ENCODE results near the gene LHX1. TPM values are rescaled to one million over a fixed set of nuclear protein-coding genes. Genes with fewer than 3 reads are reported as not detected.

LHX1 gene
- total and polyA plus RNA-seq, 10 of the 15 experiments (the other 5 are each of a cell fraction or from before 2014, with no cell fraction given): not detected

- no peaks in the 10 kb centered on the region for H4K20me1 ChIP-seq (ENCODE audit: control insufficient read depth, insufficient read depth)
- no peak for DNase-seq (ENCODE audit: low read depth, low spot score)
- no peaks in the 10 kb centered on the region for H3K36me3 ChIP-seq (ENCODE audit: control insufficient read depth in 2 of 2, insufficient read depth in 2 of 2, low read length in 1 of 2)
- H3K4me2 ChIP-seq (ENCODE audit: control insufficient read depth, insufficient read depth): no peak overlapping the region
- H3K4me3 ChIP-seq: no peak overlapping the region
- H3K9me3 ChIP-seq (replicated peaks; ENCODE audit: control insufficient read depth, insufficient read depth, low read length): no peaks in the 10 kb centered on the region
- POLR2A ChIA-PET: no interaction called here
- no TSS peak for BruUV-seq (replicated peaks)
- H3K27ac ChIP-seq (ENCODE audit: control insufficient read depth, insufficient read depth): no peak overlapping the region
- H2AFZ ChIP-seq (ENCODE audit: control insufficient read depth, low read depth, low read length): no peak overlapping the region
- peaks cover 0 to 3% of the 10 kb centered on the region in 2 experiments; a peak in 1 of 4 replicates for H3K27me3 ChIP-seq (replicated peaks in 1 of 2; ENCODE audit: control insufficient read depth in 2 of 2, insufficient read depth in 2 of 2, low read length in 1 of 2)
- no peak for ATAC-seq
- no peak for FAIRE-seq
- in situ Hi-C loops (cut with MboI): no loop called here
- intact Hi-C loops (cut with micrococcal nuclease; ENCODE audit: unreplicated experiment): no loop called here
- 31% methylated on average over 3 of the region's 3 CpGs for WGBS (ENCODE audit: insufficient coverage, insufficient replicate concordance, low lambda C conversion rate, missing lambda C conversion rate)
- H3K4me1 ChIP-seq (ENCODE audit: control insufficient read depth, insufficient read depth, low read length): no peaks in the 10 kb centered on the region
- H3K9ac ChIP-seq (ENCODE audit: control insufficient read depth, insufficient read depth, low read length): no peak overlapping the region
- CTCF ChIA-PET: no interaction called here
- SMC1A ChIA-PET (ENCODE audit: uncharacterized antibody, unreplicated experiment): no interaction called here
- RAD21 ChIA-PET (ENCODE audit: unreplicated experiment): no interaction called here
- no peaks in the 10 kb centered on the region for H3K79me2 ChIP-seq (ENCODE audit: control insufficient read depth, insufficient read depth, low read length)
- TF ChIP-seq ESRRA (IDR thresholded peaks at IDR 0.05; ENCODE audit: low read length) (no peak), PAX5 (IDR thresholded peaks at IDR 0.05; ENCODE audit: borderline replicate concordance, low read depth, low read length) (no peak), ETV6 (conservative IDR thresholded peaks at IDR 0.05 in 1 of 2, IDR thresholded peaks at IDR 0.05 in 1 of 2; ENCODE audit: borderline replicate concordance in 1 of 2, low read depth in 1 of 2) (no peak), NBN (IDR thresholded peaks at IDR 0.05) (no peak), JUND (IDR thresholded peaks at IDR 0.05; ENCODE audit: low read depth, low read length) (no peak), RUNX3 (IDR thresholded peaks at IDR 0.05; ENCODE audit: low read length) (no peak), STAT3 (IDR thresholded peaks at IDR 0.05; ENCODE audit: low read depth, low read length) (no peak), HDAC6 (IDR thresholded peaks at IDR 0.05; ENCODE audit: unreplicated experiment) (no peak), SUPT20H (IDR thresholded peaks at IDR 0.05; ENCODE audit: borderline replicate concordance, control insufficient read depth, low read depth, low read length) (no peak), SREBF2 (IDR thresholded peaks at IDR 0.05; ENCODE audit: low read length) (no peak)
- TF ChIP-seq, protein P1, sequence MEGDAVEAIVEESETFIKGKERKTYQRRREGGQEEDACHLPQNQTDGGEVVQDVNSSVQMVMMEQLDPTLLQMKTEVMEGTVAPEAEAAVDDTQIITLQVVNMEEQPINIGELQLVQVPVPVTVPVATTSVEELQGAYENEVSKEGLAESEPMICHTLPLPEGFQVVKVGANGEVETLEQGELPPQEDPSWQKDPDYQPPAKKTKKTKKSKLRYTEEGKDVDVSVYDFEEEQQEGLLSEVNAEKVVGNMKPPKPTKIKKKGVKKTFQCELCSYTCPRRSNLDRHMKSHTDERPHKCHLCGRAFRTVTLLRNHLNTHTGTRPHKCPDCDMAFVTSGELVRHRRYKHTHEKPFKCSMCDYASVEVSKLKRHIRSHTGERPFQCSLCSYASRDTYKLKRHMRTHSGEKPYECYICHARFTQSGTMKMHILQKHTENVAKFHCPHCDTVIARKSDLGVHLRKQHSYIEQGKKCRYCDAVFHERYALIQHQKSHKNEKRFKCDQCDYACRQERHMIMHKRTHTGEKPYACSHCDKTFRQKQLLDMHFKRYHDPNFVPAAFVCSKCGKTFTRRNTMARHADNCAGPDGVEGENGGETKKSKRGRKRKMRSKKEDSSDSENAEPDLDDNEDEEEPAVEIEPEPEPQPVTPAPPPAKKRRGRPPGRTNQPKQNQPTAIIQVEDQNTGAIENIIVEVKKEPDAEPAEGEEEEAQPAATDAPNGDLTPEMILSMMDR (IDR thresholded peaks at IDR 0.05 in 2 of 3, conservative IDR thresholded peaks at IDR 0.05 in 1 of 3; ENCODE audit: control insufficient read depth in 2 of 3, extremely low read depth in 1 of 3, insufficient read depth in 1 of 3, low read depth in 3 of 3, low read length in 3 of 3): no peak
- TF ChIP-seq, protein P2, sequence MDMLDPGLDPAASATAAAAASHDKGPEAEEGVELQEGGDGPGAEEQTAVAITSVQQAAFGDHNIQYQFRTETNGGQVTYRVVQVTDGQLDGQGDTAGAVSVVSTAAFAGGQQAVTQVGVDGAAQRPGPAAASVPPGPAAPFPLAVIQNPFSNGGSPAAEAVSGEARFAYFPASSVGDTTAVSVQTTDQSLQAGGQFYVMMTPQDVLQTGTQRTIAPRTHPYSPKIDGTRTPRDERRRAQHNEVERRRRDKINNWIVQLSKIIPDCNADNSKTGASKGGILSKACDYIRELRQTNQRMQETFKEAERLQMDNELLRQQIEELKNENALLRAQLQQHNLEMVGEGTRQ (IDR thresholded peaks at IDR 0.05; ENCODE audit: borderline replicate concordance, low read depth, low read length): no peak
- TF ChIP-seq, protein P3, sequence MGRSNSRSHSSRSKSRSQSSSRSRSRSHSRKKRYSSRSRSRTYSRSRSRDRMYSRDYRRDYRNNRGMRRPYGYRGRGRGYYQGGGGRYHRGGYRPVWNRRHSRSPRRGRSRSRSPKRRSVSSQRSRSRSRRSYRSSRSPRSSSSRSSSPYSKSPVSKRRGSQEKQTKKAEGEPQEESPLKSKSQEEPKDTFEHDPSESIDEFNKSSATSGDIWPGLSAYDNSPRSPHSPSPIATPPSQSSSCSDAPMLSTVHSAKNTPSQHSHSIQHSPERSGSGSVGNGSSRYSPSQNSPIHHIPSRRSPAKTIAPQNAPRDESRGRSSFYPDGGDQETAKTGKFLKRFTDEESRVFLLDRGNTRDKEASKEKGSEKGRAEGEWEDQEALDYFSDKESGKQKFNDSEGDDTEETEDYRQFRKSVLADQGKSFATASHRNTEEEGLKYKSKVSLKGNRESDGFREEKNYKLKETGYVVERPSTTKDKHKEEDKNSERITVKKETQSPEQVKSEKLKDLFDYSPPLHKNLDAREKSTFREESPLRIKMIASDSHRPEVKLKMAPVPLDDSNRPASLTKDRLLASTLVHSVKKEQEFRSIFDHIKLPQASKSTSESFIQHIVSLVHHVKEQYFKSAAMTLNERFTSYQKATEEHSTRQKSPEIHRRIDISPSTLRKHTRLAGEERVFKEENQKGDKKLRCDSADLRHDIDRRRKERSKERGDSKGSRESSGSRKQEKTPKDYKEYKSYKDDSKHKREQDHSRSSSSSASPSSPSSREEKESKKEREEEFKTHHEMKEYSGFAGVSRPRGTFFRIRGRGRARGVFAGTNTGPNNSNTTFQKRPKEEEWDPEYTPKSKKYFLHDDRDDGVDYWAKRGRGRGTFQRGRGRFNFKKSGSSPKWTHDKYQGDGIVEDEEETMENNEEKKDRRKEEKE (IDR thresholded peaks at IDR 0.05): no peak
- TF ChIP-seq, protein P4, sequence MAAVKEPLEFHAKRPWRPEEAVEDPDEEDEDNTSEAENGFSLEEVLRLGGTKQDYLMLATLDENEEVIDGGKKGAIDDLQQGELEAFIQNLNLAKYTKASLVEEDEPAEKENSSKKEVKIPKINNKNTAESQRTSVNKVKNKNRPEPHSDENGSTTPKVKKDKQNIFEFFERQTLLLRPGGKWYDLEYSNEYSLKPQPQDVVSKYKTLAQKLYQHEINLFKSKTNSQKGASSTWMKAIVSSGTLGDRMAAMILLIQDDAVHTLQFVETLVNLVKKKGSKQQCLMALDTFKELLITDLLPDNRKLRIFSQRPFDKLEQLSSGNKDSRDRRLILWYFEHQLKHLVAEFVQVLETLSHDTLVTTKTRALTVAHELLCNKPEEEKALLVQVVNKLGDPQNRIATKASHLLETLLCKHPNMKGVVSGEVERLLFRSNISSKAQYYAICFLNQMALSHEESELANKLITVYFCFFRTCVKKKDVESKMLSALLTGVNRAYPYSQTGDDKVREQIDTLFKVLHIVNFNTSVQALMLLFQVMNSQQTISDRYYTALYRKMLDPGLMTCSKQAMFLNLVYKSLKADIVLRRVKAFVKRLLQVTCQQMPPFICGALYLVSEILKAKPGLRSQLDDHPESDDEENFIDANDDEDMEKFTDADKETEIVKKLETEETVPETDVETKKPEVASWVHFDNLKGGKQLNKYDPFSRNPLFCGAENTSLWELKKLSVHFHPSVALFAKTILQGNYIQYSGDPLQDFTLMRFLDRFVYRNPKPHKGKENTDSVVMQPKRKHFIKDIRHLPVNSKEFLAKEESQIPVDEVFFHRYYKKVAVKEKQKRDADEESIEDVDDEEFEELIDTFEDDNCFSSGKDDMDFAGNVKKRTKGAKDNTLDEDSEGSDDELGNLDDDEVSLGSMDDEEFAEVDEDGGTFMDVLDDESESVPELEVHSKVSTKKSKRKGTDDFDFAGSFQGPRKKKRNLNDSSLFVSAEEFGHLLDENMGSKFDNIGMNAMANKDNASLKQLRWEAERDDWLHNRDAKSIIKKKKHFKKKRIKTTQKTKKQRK (IDR thresholded peaks at IDR 0.05; ENCODE audit: low read depth, low read length): no peak
Measured at GRCh38 chr17:36918211-36918691, 19.0 kb upstream of the LHX1 start.

Measured in GM12878 (cell line).